Aorta (tissue), 5 donors: Measurements from ENCODE around the gene AKAP7. TPM values are rescaled to one million over a fixed set of nuclear protein-coding genes. Genes with fewer than 3 reads are reported as not detected.
A peak's percentile ranks its signal among the peaks of the same experiment; 100 is the strongest.

ENCODE experiments used
- ATAC-seq: fragments of 200-7000 bp; cut with Tn5 transposase; one replicate; pipeline ENCODE4 v1.9.1; 2022; ENCODE audit warnings: moderate library complexity; ENCODE audit not compliant: low FRiP score
- DNase-seq, 2 donors: peaks; one replicate each; pipeline ENCODE4 v3.0.0-alpha.2; 2020
- H3K27ac ChIP-seq, 2 donors: one replicate each; pipeline ENCODE4 v1.5.1; 2013; ENCODE audit warnings: low read length in 2 of 2, mild to moderate bottlenecking in 2 of 2, moderate library complexity in 2 of 2, control low read depth in 1 of 2, inconsistent platforms in 1 of 2, low read depth in 1 of 2
- H3K27me3 ChIP-seq, 2 donors: one replicate each; pipeline ENCODE4 v1.6.1; 2013; ENCODE audit warnings: control low read depth in 1 of 2, low read length in 1 of 2, mild to moderate bottlenecking in 1 of 2, moderate library complexity in 1 of 2; ENCODE audit not compliant: insufficient read depth in 2 of 2, control insufficient read depth in 1 of 2
- H3K36me3 ChIP-seq, 2 donors: one replicate each; pipeline ENCODE4 v1.6.1; 2013; ENCODE audit warnings: control low read depth in 1 of 2, low read length in 1 of 2, mild to moderate bottlenecking in 1 of 2; ENCODE audit not compliant: insufficient read depth in 2 of 2, control insufficient read depth in 1 of 2
- H3K4me1 ChIP-seq, 2 donors: one replicate each; pipeline ENCODE4 v1.6.1; 2013; ENCODE audit warnings: low read length in 2 of 2, control low read depth in 1 of 2, mild to moderate bottlenecking in 1 of 2, moderate library complexity in 1 of 2; ENCODE audit not compliant: insufficient read depth in 2 of 2, control insufficient read depth in 1 of 2
- H3K4me3 ChIP-seq, 2 donors: one replicate each; pipeline ENCODE4 v1.5.1; 2013; ENCODE audit warnings: low read length in 2 of 2, control low read depth in 1 of 2, mild to moderate bottlenecking in 1 of 2
- H3K9me3 ChIP-seq: one replicate; pipeline ENCODE4 v1.6.1; 2013; ENCODE audit warnings: mild to moderate bottlenecking, low read length; ENCODE audit not compliant: control insufficient read depth
- WGBS, 2 donors: extraction: QIAGEN DNeasy Blood & Tissue Kit; methylation state at CpG; one replicate each; pipeline ENCODE4 v1.1.7; 2013; 5-methylcytosine and 5-hydroxymethylcytosine counted together
- intact Hi-C, 2 donors: fragments of 100-400 bp; cut with DNase I; formaldehyde crosslinking; loops; one replicate each; pipeline versions ENCODE4 v1.14.2 to v1.15.0; 2022
- polyA plus RNA-seq, 2 donors: library from polyadenylated mRNA; stranded (reverse); fragments of 200-250 nt; gene quantifications; one replicate each; pipeline ENCODE4 v1.2.3, GENCODE V29; 2013
- total RNA-seq, 2 donors: library from RNA; stranded (reverse); fragmentation: NEBNext Ultra II Directional; extraction: Animal tissue kit (Norgen Biotek cat#: 25700); gene quantifications; one replicate each; pipeline ENCODE4 v1.2.1, GENCODE V29; 2021
- donor health status: healthy with polysubstance abuse.
- donor health status: Bipolar disorder and iron deficiency.
- donor health status: DM: no; HTN: no; CAD: no.
- donor health status: DM: no; HTN: no; CAD: no.
- donor health status: DM: yes; HTN: yes; CAD: no.

Gene AKAP7
- total and polyA plus RNA-seq, 4 donors: 5.4 to 9.1 (median 7.6) TPM

GRCh38 chr6:131143319-131143718 is 8.1 kb downstream of the AKAP7 start:
- intact Hi-C loops: no loop called here
- DNase-seq (no peak), ATAC-seq (no peak)
- Histone ChIP-seq H3K4me3 (no peak overlapping the region), H3K27me3 (no peaks in the 10 kb centered on the region), H3K27ac (no peak overlapping the region), H3K9me3 (no peaks in the 10 kb centered on the region), H3K36me3 (peaks cover 0 to 2% of the 10 kb centered on the region in 2 donors), H3K4me1 (no peaks in the 10 kb centered on the region)
- 97 to 98% methylated on average over 3 of the region's 3 CpGs for WGBS, 2 donors

GRCh38 chr6:131146865-131147264 is 11.6 kb downstream of the AKAP7 start:
- peaks cover 0 to 2% of the 10 kb centered on the region in 2 donors for H3K36me3 ChIP-seq
- no peaks in the 10 kb centered on the region for H3K27me3 ChIP-seq
- ATAC-seq: no peak
- no peak overlapping the region for H3K27ac ChIP-seq
- H3K4me3 ChIP-seq: no peak overlapping the region
- no peaks in the 10 kb centered on the region for H3K4me1 ChIP-seq
- H3K9me3 ChIP-seq: no peaks in the 10 kb centered on the region
- WGBS, 2 donors: 86 to 88% methylated on average over 2 of the region's 2 CpGs
- no peak for DNase-seq
- intact Hi-C loops: no loop called here

- WGBS, 2 donors: 94 to 98% methylated on average over 2 of the region's 2 CpGs
- intact Hi-C loops: no loop called here
- Histone ChIP-seq H3K36me3 (no peaks in the 10 kb centered on the region), H3K9me3 (no peaks in the 10 kb centered on the region), H3K27me3 (no peaks in the 10 kb centered on the region), H3K4me1 (no peaks in the 10 kb centered on the region), H3K27ac (no peak overlapping the region), H3K4me3 (no peak overlapping the region)
- ATAC-seq (no peak), DNase-seq (no peak)
Observed at GRCh38 chr6:131156411-131156810, 21.1 kb downstream of the AKAP7 start.

GRCh38 chr6:131159578-131159977 is 24.3 kb downstream of the AKAP7 start:
- intact Hi-C loops: no loop called here
- 16 to 21% methylated on average over 2 of the region's 2 CpGs for WGBS, 2 donors
- Histone ChIP-seq H3K9me3 (no peaks in the 10 kb centered on the region), H3K4me1 (no peaks in the 10 kb centered on the region), H3K36me3 (no peaks in the 10 kb centered on the region), H3K27me3 (no peaks in the 10 kb centered on the region), H3K4me3 (no peak overlapping the region), H3K27ac (no peak overlapping the region)
- DNase-seq (no peak), ATAC-seq (no peak)

- Histone ChIP-seq H3K27ac (no peak overlapping the region), H3K27me3 (no peaks in the 10 kb centered on the region), H3K36me3 (no peaks in the 10 kb centered on the region), H3K4me1 (no peaks in the 10 kb centered on the region), H3K4me3 (no peak overlapping the region), H3K9me3 (no peaks in the 10 kb centered on the region)
- WGBS, 2 donors: 6% methylated on average over 1 of the region's 1 CpG
- ATAC-seq: no peak
- intact Hi-C loops: no loop called here
- no peak for DNase-seq
Observed at GRCh38 chr6:131160254-131160758, 25.0 kb downstream of the AKAP7 start.

- ATAC-seq: no peak
- Histone ChIP-seq H3K27ac (no peak overlapping the region), H3K36me3 (no peaks in the 10 kb centered on the region), H3K4me3 (no peak overlapping the region), H3K4me1 (no peaks in the 10 kb centered on the region), H3K27me3 (no peaks in the 10 kb centered on the region), H3K9me3 (no peaks in the 10 kb centered on the region)
- WGBS, 2 donors: 95 to 97% methylated on average over 3 of the region's 3 CpGs
- intact Hi-C loops: no loop called here
- DNase-seq: no peak
Observed at GRCh38 chr6:131161987-131162386, 26.7 kb downstream of the AKAP7 start.

- ATAC-seq (peak; percentile 22), DNase-seq (no peak)
- Histone ChIP-seq H3K27ac (no peak overlapping the region), H3K4me3 (no peak overlapping the region), H3K36me3 (no peaks in the 10 kb centered on the region), H3K4me1 (no peaks in the 10 kb centered on the region), H3K27me3 (no peaks in the 10 kb centered on the region), H3K9me3 (no peaks in the 10 kb centered on the region)
- WGBS, 2 donors: 93 to 96% methylated on average over 1 of the region's 1 CpG
- intact Hi-C loops: no loop called here
Observed at GRCh38 chr6:131163886-131164285, 28.6 kb downstream of the AKAP7 start.

- 89 to 90% methylated on average over 2 of the region's 2 CpGs for WGBS, 2 donors
- Histone ChIP-seq H3K4me1 (no peaks in the 10 kb centered on the region), H3K4me3 (no peak overlapping the region), H3K9me3 (no peaks in the 10 kb centered on the region), H3K27ac (no peak overlapping the region), H3K27me3 (no peaks in the 10 kb centered on the region), H3K36me3 (peaks cover 0 to 3% of the 10 kb centered on the region in 2 donors)
- intact Hi-C loops: no loop called here
- no peak for ATAC-seq
- DNase-seq: no peak
Observed at GRCh38 chr6:131164506-131164905, 29.2 kb downstream of the AKAP7 start.

- no peak for ATAC-seq
- Histone ChIP-seq H3K9me3 (no peaks in the 10 kb centered on the region), H3K4me1 (no peaks in the 10 kb centered on the region), H3K27ac (no peak overlapping the region), H3K36me3 (peaks cover 0 to 5% of the 10 kb centered on the region in 2 donors), H3K4me3 (no peak overlapping the region), H3K27me3 (no peaks in the 10 kb centered on the region)
- intact Hi-C loops: no loop called here
- 57 to 63% methylated on average over 3 of the region's 3 CpGs for WGBS, 2 donors
- DNase-seq: no peak
Observed at GRCh38 chr6:131167773-131168172, 32.5 kb downstream of the AKAP7 start.
